Ecto neural progenitor cell (in vitro differentiated cells): Measurements from ENCODE around the gene CENPB.

Source experiments
- DNase-seq: peaks from one replicate; pipeline ENCODE4 v3.0.0-alpha.2; 2018; ENCODE audit warnings: low spot score

Gene CENPB

GRCh38 chr20:3766422-3767109, 20.0 kb downstream of the CENPB start:
- DNase-seq = no peak

GRCh38 chr20:3765171-3765882, 21.2 kb downstream of the CENPB start:
- DNase-seq = no peak

- no peak for DNase-seq
Observed at GRCh38 chr20:3764659-3765058, 21.9 kb downstream of the CENPB start.

- DNase-seq = no peak
Observed at GRCh38 chr20:3763671-3764601, 22.6 kb downstream of the CENPB start.

- DNase-seq = no peak
Observed at GRCh38 chr20:3760655-3761348, 25.7 kb downstream of the CENPB start.

GRCh38 chr20:3759884-3760283, 26.7 kb downstream of the CENPB start:
- DNase-seq = no peak

GRCh38 chr20:3759316-3759823, 27.2 kb downstream of the CENPB start:
- DNase-seq = peak; percentile 46

GRCh38 chr20:3758566-3758965, 28.0 kb downstream of the CENPB start:
- no peak for DNase-seq

- DNase-seq = no peak
Observed at GRCh38 chr20:3757268-3757667, 29.3 kb downstream of the CENPB start.

GRCh38 chr20:3755814-3756480, 30.6 kb downstream of the CENPB start:
- no peak for DNase-seq

GRCh38 chr20:3755269-3755668, 31.3 kb downstream of the CENPB start:
- no peak for DNase-seq

GRCh38 chr20:3754276-3754630, 32.3 kb downstream of the CENPB start:
- DNase-seq = no peak

GRCh38 chr20:3753501-3754275, 32.9 kb downstream of the CENPB start:
- DNase-seq = no peak

GRCh38 chr20:3753098-3753497, 33.4 kb downstream of the CENPB start:
- peak; percentile 71 for DNase-seq

- DNase-seq = no peak
Observed at GRCh38 chr20:3752386-3752759, 34.2 kb downstream of the CENPB start.

GRCh38 chr20:3751675-3752385, 34.7 kb downstream of the CENPB start:
- DNase-seq = peak; percentile 75

- peak; percentile 54 for DNase-seq
Observed at GRCh38 chr20:3751305-3751674, 35.2 kb downstream of the CENPB start.

- DNase-seq = peak; percentile 83
Observed at GRCh38 chr20:3749689-3750531, 36.6 kb downstream of the CENPB start.

- DNase-seq = no peak
Observed at GRCh38 chr20:3749087-3749688, 37.4 kb downstream of the CENPB start.
